GM18873 (cell line): ENCODE measurements around the gene ZNF672.
"Not testable (repeated sequence)": the region's sequence is repeated elsewhere in the genome, so short reads cannot be mapped to it uniquely, and the experiment has no call there.

Source experiments
- ATAC-seq: cut with Tn5 transposase; IDR thresholded peaks from one replicate; pipeline ENCODE4 v1.9.1; 2021; ENCODE audit warnings: mild to moderate bottlenecking, moderate library complexity, moderate number of reproducible peaks; ENCODE audit not compliant: unreplicated experiment, low FRiP score

ZNF672 gene

DNA sequence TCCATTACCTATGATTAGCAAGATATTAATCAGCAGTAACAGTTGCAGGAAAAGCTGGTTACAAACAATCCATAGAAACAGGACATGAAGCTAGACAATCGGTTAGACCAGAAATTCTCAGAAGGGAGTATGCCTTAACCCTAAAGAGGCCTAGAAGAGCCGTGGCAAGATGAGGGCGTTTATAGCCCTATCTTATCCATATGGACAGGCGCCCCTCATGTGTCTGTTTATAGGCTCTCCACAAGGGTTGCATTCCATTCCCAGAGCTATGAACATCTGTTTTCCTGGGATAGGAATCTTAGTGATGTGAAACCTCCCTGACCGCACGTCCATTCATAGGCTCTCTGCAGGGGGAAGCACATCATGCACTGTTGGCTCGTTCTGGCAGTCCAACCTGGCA, 44.4 kb downstream of the ZNF672 start:
- not testable (repeated sequence) for ATAC-seq

DNA sequence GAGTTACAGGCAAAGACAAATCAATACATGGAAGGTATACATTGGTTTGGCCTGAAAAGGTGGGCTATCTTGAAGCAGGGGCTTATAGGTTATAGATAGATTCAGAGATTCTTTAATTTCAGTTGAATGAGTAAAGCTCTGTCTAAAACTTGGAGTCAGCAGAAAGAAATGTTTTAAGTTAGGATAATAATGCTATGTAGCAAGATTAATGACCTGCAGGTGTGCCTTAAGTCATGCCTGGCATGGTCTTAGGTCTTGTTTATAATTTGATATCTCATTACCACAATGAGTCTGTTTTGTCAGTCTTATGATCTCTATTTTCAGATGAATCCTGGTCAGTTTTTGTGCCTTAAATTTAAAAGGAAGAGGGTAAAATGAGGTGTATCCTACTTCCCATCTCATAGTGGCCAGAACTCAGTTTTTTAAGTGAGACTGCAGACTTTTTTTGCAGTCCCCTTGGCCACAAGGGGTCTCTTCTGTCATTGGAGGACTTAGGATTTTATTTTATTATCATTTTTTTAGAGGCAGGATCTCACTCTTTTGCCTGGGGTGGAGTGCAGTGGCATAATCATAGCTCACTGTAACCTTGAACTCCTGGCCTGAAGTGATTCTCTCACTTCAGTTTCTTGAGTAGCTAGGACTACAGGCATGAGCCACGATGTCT, 46.7 kb downstream of the ZNF672 start:
- no peak for ATAC-seq

DNA sequence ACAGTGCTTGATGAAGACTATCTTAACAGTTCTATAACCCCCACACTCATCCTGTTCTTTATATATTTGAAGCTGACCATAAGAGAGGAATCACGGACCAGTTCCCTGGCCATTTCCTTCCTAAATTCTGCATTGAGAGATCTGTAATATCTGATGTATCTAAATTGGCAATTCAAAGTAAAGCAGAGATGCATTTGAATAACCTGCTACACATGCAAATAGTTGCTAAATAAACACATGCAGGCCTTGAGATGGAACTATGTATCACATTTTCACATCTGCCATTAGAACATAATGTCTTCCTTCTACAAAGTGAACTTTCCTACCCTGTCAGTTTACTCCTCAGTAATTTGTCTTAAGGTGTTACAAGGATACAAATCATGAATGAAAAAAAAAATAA, 47.6 kb downstream of the ZNF672 start:
- no peak for ATAC-seq

DNA sequence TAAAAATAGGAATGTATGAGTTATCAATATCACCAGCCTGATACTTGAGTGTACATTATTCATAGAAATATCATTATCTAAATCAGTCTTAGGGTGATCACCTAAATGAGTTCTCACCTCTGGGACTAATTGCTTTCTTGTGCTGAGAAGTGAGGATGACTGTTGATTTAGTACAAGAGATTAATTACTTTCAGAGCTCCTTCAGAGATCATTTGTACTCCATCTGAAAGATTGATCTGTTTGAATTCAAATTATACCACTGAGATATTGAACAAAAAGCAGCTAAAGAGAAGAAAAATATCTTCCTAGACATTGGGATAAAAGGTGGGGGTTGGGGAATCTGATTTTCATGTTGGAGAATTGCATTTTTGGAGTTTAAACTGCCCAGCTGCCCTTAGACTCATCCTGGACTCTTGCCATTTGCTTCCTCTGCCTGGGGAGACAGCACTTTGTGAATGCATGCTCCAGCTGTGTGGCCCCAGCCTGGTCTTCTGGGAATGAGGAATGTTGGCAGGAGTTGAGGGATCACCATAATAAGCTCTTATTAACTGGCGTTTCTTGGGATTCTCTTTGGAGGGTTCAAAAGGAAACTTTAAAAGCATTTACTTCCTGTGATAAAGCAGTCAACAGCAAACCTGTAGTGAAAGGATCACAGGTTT, 48.3 kb downstream of the ZNF672 start:
- no peak for ATAC-seq

DNA sequence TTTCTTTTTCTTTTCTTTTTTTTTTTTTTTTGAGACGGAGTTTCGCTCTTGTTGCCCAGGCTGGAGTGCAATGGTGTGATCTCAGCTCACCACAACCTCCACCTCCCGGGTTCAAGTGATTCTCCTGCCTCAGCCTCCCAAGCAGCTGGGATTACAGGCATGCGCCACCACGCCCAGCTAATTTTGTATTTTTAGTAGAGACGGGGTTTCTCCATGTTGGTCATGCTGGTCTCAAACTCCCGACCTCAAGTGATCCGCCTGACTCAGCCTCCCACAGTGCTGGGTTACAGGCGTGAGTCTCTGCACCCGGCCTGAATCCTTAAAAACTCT, 51.9 kb downstream of the ZNF672 start:
- not testable (repeated sequence) for ATAC-seq

DNA sequence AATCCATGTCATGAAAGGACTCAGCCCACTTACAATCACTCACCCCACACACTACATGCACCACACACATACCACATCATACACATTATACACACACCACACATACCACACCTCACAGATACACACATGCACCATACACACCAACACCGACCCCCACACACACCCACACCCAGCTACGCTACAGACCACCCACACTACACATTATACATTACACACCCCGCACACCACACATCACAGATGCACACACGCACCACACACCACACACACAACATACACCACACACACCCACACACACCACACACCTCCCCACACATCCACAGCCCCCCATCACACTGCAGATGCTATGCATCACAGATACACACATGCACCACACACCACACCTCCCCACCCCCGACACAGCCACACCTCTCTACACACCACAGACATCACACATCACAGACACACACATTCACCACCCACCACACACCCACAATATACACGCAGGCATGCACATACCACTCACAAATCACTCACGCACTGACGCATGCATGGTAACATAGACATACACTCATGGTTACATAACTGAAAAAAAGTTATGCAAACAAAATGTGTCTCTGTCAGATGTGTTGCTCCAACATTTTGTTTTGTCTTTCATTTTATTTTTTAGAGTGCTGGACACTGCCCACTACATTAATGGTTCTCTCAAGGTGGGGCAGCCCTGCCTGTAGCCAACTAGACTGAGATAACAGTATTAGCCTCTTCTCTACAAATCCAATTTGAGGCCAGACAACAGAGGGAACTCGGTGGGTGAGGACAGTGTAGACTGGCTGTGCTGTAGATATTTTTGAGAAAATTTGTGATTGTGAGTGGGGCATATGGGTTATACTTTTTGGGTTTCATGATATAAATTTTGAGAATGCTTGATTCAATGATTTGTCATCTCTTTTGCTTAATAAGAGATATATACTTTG, 52.8 kb downstream of the ZNF672 start:
- no peak for ATAC-seq

DNA sequence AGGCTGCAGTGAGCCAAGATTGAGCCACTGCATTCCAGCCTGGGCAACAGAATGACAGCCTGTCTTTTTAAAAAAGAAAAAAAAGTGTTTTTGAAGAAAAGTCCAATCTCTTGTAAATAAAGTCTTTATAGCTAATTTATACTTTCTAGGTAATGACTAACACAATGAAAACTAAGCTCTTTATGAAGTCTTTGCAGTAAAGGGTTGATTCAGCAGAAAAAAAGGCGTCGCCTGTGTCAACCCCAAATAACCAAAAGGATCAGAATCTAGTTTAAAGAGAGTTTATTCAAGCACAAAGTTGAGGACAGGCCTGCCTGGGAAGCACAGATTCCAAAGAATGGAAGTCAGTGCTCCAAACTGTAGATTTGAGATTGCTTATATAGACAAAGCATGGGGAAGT, 53.7 kb downstream of the ZNF672 start:
- ATAC-seq = no peak

DNA sequence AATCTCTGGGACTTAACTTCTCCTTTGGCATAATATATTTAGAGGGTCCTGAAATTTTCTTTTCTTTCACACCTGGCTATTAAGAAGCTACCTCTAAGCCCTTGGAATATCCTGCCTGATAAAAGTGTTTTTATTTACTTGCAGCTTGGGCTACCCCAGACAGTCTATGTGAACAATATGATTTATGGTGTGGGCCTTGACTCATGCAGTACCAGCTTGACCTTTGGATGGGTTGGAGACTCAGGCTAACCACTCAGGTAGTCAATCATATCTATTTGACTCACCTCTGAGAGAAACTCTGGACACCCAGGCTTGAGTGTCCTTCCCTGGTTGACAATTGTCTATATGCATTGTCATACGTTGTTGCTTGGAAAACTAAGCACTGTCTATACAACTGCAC, 54.6 kb downstream of the ZNF672 start:
- no peak for ATAC-seq

DNA sequence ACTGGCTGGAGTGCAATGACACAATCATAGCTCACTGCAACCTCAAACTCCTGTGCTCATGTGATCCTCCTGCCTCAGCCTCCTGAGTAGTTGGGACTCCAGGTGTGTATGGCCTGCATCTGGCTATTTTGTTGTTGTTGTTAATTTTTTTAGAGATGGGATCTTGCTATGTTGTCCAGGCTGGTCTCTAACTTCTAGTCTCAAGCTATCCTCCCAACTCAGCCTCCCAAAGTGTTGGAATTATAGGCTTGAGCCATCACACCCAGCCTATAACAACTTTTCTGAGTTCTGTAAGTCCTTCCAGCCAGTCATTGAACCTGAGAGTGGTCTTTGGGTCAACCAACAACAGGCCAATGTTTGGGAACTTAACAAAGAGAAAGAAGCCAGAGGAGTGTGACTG, 56.8 kb downstream of the ZNF672 start:
- no peak for ATAC-seq

DNA sequence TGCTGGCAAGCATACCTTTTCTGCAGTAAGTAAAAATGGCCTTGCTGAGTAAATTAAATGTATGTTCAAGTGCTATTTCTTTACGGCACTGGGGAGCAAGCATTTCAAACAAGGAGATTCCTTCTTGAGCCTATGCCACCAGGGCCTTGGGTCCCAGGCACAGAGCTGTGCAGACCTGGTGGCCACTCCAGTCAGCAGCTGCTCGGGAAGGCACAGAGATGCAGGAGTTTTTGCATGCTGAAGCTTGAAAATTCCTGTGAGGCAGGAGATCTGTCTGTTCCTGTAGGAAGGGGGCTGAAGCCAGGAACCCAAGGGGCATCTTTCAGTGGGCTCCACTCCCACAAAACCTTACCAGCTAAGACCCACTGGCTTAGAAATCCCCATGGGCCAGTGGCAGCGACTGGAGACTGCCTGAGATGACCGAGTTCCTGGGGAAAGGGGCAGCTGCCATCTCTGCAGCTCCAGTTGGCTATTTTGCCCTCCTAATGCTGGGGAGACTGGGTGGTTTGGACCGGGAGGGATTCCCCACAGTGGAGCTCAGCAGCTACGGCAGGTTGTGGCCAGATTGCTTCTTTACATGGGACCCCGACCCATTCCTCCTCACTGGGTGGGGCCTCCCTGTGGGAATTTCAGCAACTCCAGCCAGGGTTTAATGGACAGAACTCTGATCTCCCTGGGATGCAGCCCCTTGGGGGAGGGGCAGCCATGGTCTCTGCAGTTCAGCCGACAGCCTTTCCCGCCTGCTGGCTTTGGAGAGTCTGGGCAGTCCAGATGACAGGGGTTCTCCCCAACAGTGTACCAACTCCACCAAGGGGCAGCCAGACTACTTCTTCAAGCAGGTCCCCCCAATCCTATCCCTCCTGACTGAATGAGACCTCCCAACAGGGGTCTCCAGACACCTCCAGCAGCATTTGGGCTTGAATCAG, 59.7 kb downstream of the ZNF672 start:
- ATAC-seq = no peak
